Neural crest cell (in vitro differentiated cells): Measurements from ENCODE around the gene POU4F3. TPM values are rescaled to one million over a fixed set of nuclear protein-coding genes. Genes with fewer than 3 reads are reported as not detected.

Experiments used
- DNase-seq: peaks from one replicate; pipeline ENCODE4 v3.0.0; 2021; ENCODE audit warnings: low read depth, mixed read lengths, low spot score
- H3K27ac Mint-ChIP-seq: one replicate; pipeline ENCODE4 v1.8.0; 2021; ENCODE audit warnings: mild to moderate bottlenecking, mixed read lengths; ENCODE audit not compliant: unreplicated experiment
- H3K27me3 Mint-ChIP-seq: 2 replicates; pipeline ENCODE4 v1.8.0; 2021; ENCODE audit warnings: low read depth, mild to moderate bottlenecking, mixed read lengths
- H3K36me3 Mint-ChIP-seq: 2 replicates; pipeline ENCODE4 v1.8.0; 2021; ENCODE audit warnings: low read depth, mild to moderate bottlenecking, mixed read lengths
- H3K4me1 Mint-ChIP-seq: 2 replicates; pipeline ENCODE4 v1.8.0; 2021; ENCODE audit warnings: mixed read lengths
- H3K4me3 Mint-ChIP-seq: one replicate; pipeline ENCODE4 v1.8.0; 2021; ENCODE audit warnings: mild to moderate bottlenecking, mixed read lengths
- H3K9me3 Mint-ChIP-seq: 2 replicates; pipeline ENCODE4 v1.8.0; 2021; ENCODE audit warnings: mixed read lengths
- total RNA-seq: library from RNA; stranded (reverse); gene quantifications from 2 replicates; pipeline ENCODE4 v1.2.1, GENCODE V29; 2021
- TF ChIP-seq, protein P1 (sequence below): fragments of 200-600 bp; sonication (generic); conservative IDR thresholded peaks from 2 replicates; pipeline ENCODE4 v1.5.0; 2021; ENCODE audit warnings: antibody characterized with exemption, mild to moderate bottlenecking

The POU4F3 gene
- total RNA-seq, 1 donor from 2014 or later = 0.09 TPM

DNA sequence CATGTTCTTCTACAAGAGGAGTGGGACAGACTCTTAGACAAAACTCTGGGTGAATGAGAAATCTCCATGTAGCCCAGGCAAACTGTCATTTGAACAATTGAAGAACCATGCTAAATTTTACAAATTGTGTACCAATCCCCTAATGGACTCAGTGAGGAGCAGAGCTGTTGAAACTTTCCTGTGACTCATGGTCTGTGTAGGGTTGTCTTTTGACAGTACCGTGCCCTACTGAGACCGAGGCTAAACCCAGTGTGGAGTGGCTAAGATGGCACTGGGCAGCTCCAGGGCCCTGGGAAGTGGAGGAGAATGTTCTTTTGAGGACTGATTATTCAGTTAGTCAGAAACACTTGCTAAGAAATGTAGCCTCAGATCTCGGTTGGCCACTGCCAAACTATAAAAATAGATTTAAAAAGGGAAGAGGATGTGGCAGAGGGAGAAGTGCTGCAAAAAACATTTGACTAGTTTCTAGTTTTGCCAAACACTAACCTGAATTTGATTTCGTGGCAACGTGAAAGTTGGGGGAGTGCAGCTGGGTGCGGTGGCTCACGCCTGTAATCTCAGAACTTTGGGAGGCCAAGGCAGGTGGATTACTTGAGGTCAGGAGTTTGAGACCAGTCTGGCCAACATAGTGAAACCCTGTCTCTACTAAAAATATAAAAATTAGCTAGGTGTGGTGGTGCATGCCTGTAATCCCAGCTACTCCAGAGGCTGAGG lies 24.7 kb downstream of the POU4F3 start:
- no peak overlapping the region for H3K27ac Mint-ChIP-seq
- H3K27me3 Mint-ChIP-seq = peaks cover 46% of the 10 kb centered on the region
- no peaks in the 10 kb centered on the region for H3K9me3 Mint-ChIP-seq
- H3K4me3 Mint-ChIP-seq = no peak overlapping the region
- H3K4me1 Mint-ChIP-seq = no peaks in the 10 kb centered on the region
- no peak for DNase-seq
- TF ChIP-seq, protein P1, sequence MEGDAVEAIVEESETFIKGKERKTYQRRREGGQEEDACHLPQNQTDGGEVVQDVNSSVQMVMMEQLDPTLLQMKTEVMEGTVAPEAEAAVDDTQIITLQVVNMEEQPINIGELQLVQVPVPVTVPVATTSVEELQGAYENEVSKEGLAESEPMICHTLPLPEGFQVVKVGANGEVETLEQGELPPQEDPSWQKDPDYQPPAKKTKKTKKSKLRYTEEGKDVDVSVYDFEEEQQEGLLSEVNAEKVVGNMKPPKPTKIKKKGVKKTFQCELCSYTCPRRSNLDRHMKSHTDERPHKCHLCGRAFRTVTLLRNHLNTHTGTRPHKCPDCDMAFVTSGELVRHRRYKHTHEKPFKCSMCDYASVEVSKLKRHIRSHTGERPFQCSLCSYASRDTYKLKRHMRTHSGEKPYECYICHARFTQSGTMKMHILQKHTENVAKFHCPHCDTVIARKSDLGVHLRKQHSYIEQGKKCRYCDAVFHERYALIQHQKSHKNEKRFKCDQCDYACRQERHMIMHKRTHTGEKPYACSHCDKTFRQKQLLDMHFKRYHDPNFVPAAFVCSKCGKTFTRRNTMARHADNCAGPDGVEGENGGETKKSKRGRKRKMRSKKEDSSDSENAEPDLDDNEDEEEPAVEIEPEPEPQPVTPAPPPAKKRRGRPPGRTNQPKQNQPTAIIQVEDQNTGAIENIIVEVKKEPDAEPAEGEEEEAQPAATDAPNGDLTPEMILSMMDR = no peak
- H3K36me3 Mint-ChIP-seq = no peaks in the 10 kb centered on the region

DNA sequence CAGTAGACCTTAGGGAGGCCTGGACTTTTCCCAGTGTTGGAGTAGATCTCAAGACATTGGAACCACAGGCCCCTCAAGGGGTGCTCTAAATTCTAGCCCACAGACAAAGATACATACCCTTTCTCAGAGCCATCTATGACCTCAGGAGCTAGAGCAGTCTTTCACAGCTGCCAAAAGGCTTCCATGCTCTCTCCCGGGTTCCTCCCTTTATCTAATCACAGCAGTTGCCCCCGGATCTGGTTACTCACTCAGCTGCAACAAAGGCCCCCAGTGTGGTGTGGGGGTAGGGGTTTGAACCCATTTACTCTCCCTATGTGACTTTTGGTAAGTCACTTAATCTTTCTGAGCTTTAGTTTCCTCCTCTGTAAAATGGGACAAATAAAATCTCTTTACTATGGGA lies 27.0 kb downstream of the POU4F3 start:
- Mint-ChIP-seq H3K36me3 (no peaks in the 10 kb centered on the region), H3K4me3 (no peak overlapping the region), H3K4me1 (no peaks in the 10 kb centered on the region), H3K27me3 (peaks cover 50% of the 10 kb centered on the region), H3K9me3 (no peaks in the 10 kb centered on the region), H3K27ac (no peak overlapping the region)
- no peak for DNase-seq
- TF ChIP-seq, protein P1 = no peak

DNA sequence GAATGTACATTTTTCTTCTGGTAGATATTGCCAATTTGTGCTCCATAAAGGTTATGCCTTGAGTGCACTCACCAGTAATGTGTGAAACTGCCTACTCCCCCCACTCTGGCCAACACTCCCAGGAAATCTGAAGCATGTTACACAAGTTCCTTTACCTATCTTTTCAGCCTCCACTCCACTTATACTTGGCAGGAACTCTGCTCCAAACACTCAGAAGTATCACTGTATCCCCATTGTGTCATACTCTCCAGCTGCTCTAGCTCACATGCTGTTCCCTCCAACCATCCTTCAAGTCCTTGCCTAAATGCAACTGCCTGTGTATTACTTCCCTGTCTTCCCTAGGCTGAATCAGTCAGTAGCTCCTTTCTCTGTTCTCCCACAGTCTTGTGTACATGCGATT lies 28.3 kb downstream of the POU4F3 start:
- Mint-ChIP-seq H3K4me3 (no peak overlapping the region), H3K36me3 (no peaks in the 10 kb centered on the region)

DNA sequence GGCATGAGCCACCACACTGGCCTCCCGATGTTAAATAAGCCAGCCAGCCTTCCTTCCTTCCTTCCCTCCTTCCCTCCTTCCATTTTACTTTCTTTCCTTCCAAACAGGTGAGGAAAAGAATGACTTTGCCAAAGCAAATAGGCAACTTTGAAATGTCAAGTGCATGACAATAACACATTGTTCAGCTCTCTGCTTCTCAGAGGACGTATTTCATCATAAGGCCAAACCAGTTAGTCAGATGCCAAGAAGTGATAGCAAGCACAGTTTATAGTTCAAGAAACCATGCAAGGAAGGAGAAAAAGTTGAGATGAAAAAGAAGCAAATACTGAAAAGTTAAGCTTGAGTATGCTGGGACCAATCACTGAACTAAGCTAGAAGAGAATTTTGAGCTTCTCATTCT lies 29.5 kb downstream of the POU4F3 start:
- Mint-ChIP-seq H3K36me3 (no peaks in the 10 kb centered on the region), H3K9me3 (no peaks in the 10 kb centered on the region), H3K27me3 (peaks cover 42% of the 10 kb centered on the region), H3K4me1 (no peaks in the 10 kb centered on the region), H3K27ac (no peak overlapping the region), H3K4me3 (no peak overlapping the region)
- no peak for DNase-seq
- TF ChIP-seq, protein P1 = no peak

More for the DNA sequence above, 28.3 kb downstream of the POU4F3 start:
- Mint-ChIP-seq H3K4me1 (no peaks in the 10 kb centered on the region), H3K27ac (no peak overlapping the region), H3K27me3 (peaks cover 47% of the 10 kb centered on the region), H3K9me3 (no peaks in the 10 kb centered on the region)
- TF ChIP-seq, protein P1 = no peak
- no peak for DNase-seq

DNA sequence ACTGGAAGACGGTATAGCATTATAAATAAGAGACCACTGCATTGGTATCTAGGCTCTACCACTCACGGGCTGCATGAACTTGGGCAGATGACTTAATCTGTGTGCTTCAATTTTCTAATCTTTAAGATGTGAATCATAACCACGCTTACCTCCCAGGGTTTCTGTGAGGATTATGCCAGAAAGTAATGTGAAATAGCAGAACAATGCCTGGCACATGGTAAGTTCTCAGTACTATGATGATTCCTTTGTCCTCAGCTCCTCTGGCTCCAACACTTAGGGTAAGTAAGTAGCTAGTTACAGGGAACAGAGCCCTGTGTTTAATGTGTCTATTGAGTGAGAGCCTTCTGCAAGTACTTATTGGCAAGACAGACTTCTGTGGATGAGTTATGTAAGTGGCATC lies 31.1 kb downstream of the POU4F3 start:
- Mint-ChIP-seq H3K36me3 (no peaks in the 10 kb centered on the region), H3K4me1 (no peaks in the 10 kb centered on the region), H3K27me3 (peaks cover 40% of the 10 kb centered on the region), H3K4me3 (no peak overlapping the region), H3K27ac (no peak overlapping the region), H3K9me3 (no peaks in the 10 kb centered on the region)
- no peak for DNase-seq
- TF ChIP-seq, protein P1 = no peak
